CD4-positive, CD25-positive, alpha-beta regulatory T cell (primary cell): ENCODE measurements around the gene CATSPER2. TPM values are rescaled to one million over a fixed set of nuclear protein-coding genes. Genes with fewer than 3 reads are reported as not detected.

ENCODE experiments used
- polyA plus RNA-seq, 4 donors: library from polyadenylated mRNA; unstranded; fragments of 300-500 nt; fragmentation: Illumina TruSeq; gene quantifications; one replicate each; pipeline ENCODE4 v1.2.3, GENCODE V29; 2021
- total RNA-seq: library from RNA; stranded (reverse); gene quantifications from one replicate; pipeline ENCODE4 v1.2.3, GENCODE V29; 2022

The CATSPER2 gene
- total and polyA plus RNA-seq, 5 donors from 2014 or later: 0.17 to 6.3 (median 0.75) TPM

Other genes starting within 250 kb of the CATSPER2 start
- gene TP53BP1, start 155.7 kb downstream of the CATSPER2 start, total RNA-seq: 42.1 TPM
- 1 to 10 TPM; 3.9 to 7.9 (median 6.0) TPM for gene TP53BP1, start 155.7 kb downstream of the CATSPER2 start, polyA plus RNA-seq
- gene MAP1A, start 131.2 kb downstream of the CATSPER2 start, total RNA-seq: 1.7 TPM
- under 1 TPM in 3 of 4 donors, not detected in 1; 0.01 to 0.16 (median 0.03) TPM for gene MAP1A, start 131.2 kb downstream of the CATSPER2 start, polyA plus RNA-seq
- gene PPIP5K1, start 58.6 kb downstream of the CATSPER2 start, total RNA-seq: 34.0 TPM
- gene PPIP5K1, start 58.6 kb downstream of the CATSPER2 start, polyA plus RNA-seq: 1 to 10 TPM; 4.3 to 7.1 (median 5.7) TPM
- not detected for gene CKMT1B, start 54.8 kb downstream of the CATSPER2 start, total RNA-seq
- gene CKMT1B, start 54.8 kb downstream of the CATSPER2 start, polyA plus RNA-seq: not detected
- 1.5 TPM for gene STRC, start 30.0 kb downstream of the CATSPER2 start, total RNA-seq
- not detected for gene STRC, start 30.0 kb downstream of the CATSPER2 start, polyA plus RNA-seq
- gene CKMT1A, start 45.0 kb upstream of the CATSPER2 start, total RNA-seq: not detected
- not detected for gene CKMT1A, start 45.0 kb upstream of the CATSPER2 start, polyA plus RNA-seq
- gene PDIA3, start 97.6 kb upstream of the CATSPER2 start, total RNA-seq: 156 TPM
- 100 to 1,000 TPM; 204 to 305 (median 256) TPM for gene PDIA3, start 97.6 kb upstream of the CATSPER2 start, polyA plus RNA-seq
- 0.99 TPM for gene ELL3, start 128.1 kb upstream of the CATSPER2 start, total RNA-seq
- 1 to 10 TPM in 2 of 4 donors, under 1 TPM in 1, not detected in 1; 0.23 to 2.2 (median 1.8) TPM for gene ELL3, start 128.1 kb upstream of the CATSPER2 start, polyA plus RNA-seq
- gene SERF2, start 143.5 kb upstream of the CATSPER2 start, total RNA-seq: 400 TPM
- gene SERF2, start 143.5 kb upstream of the CATSPER2 start, polyA plus RNA-seq: 1,000 to 10,000 TPM; 1,866 to 2,414 (median 2,080) TPM
- gene SERINC4, start 151.4 kb upstream of the CATSPER2 start, total RNA-seq: not detected
- 1 to 10 TPM; 1.2 to 2.8 (median 2.3) TPM for gene SERINC4, start 151.4 kb upstream of the CATSPER2 start, polyA plus RNA-seq
- 19.7 TPM for gene HYPK, start 151.8 kb upstream of the CATSPER2 start, total RNA-seq
- 10 to 100 TPM in 3 of 4 donors, 1 to 10 TPM in 1; 6.4 to 15.2 (median 11.8) TPM for gene HYPK, start 151.8 kb upstream of the CATSPER2 start, polyA plus RNA-seq
- 17.1 TPM for gene MFAP1, start 175.8 kb upstream of the CATSPER2 start, total RNA-seq
- gene MFAP1, start 175.8 kb upstream of the CATSPER2 start, polyA plus RNA-seq: 10 to 100 TPM; 12.7 to 24.8 (median 16.5) TPM
- 13.9 TPM for gene WDR76, start 178.2 kb upstream of the CATSPER2 start, total RNA-seq
- gene WDR76, start 178.2 kb upstream of the CATSPER2 start, polyA plus RNA-seq: 10 to 100 TPM; 12.1 to 14.1 (median 12.4) TPM